RCC 7860 (cell line): Measurements from ENCODE around the gene ALX4.

ENCODE experiments used
- DNase-seq: peaks from one replicate; pipeline ENCODE4 v3.0.0-alpha.2; 2015; ENCODE audit warnings: low spot score
- FAIRE-seq: peaks from 2 replicates; lab custom pipeline; 2012; peaks lifted over from hg19 to GRCh38; lab: Jason Lieb, UNC

The ALX4 gene

GRCh38 chr11:44303401-44303938 is 6.5 kb downstream of the ALX4 start:
- DNase-seq: no peak
- FAIRE-seq: no peak

GRCh38 chr11:44301564-44302271 is 8.2 kb downstream of the ALX4 start:
- DNase-seq: peak; percentile 83
- peak; percentile 78 for FAIRE-seq

GRCh38 chr11:44300844-44301563 is 8.9 kb downstream of the ALX4 start:
- FAIRE-seq (peak; percentile 83), DNase-seq (peak; percentile 73)

- no peak for FAIRE-seq
- DNase-seq: no peak
Observed at GRCh38 chr11:44298862-44299261, 11.1 kb downstream of the ALX4 start.

GRCh38 chr11:44290208-44290607 is 19.7 kb downstream of the ALX4 start:
- DNase-seq: no peak

GRCh38 chr11:44288133-44288526 is 21.8 kb downstream of the ALX4 start:
- FAIRE-seq (no peak), DNase-seq (no peak)

More at GRCh38 chr11:44290208-44290607, 19.7 kb downstream of the ALX4 start:
- no peak for FAIRE-seq

GRCh38 chr11:44286911-44287310 is 23.0 kb downstream of the ALX4 start:
- DNase-seq: no peak
- FAIRE-seq: no peak

- peak; percentile 44 for DNase-seq
Observed at GRCh38 chr11:44286268-44286880, 23.6 kb downstream of the ALX4 start.

GRCh38 chr11:44285756-44286155 is 24.2 kb downstream of the ALX4 start:
- DNase-seq: no peak
- FAIRE-seq: no peak

More at GRCh38 chr11:44286268-44286880, 23.6 kb downstream of the ALX4 start:
- FAIRE-seq: no peak

- FAIRE-seq: no peak
- no peak for DNase-seq
Observed at GRCh38 chr11:44282620-44283019, 27.3 kb downstream of the ALX4 start.

GRCh38 chr11:44281151-44281550 is 28.8 kb downstream of the ALX4 start:
- no peak for DNase-seq
- no peak for FAIRE-seq

- FAIRE-seq: no peak
- no peak for DNase-seq
Observed at GRCh38 chr11:44280257-44280656, 29.7 kb downstream of the ALX4 start.

- DNase-seq (no peak), FAIRE-seq (no peak)
Observed at GRCh38 chr11:44279483-44279882, 30.5 kb downstream of the ALX4 start.

- FAIRE-seq (no peak), DNase-seq (no peak)
Observed at GRCh38 chr11:44277196-44278090, 32.5 kb downstream of the ALX4 start.

GRCh38 chr11:44275961-44276550 is 33.9 kb downstream of the ALX4 start:
- DNase-seq (no peak), FAIRE-seq (no peak)

GRCh38 chr11:44275241-44275640 is 34.7 kb downstream of the ALX4 start:
- FAIRE-seq (no peak), DNase-seq (no peak)

GRCh38 chr11:44274404-44274803 is 35.5 kb downstream of the ALX4 start:
- no peak for FAIRE-seq
- DNase-seq: no peak

- DNase-seq (no peak), FAIRE-seq (no peak)
Observed at GRCh38 chr11:44271286-44271685, 38.7 kb downstream of the ALX4 start.

GRCh38 chr11:44270403-44271273 is 39.3 kb downstream of the ALX4 start:
- FAIRE-seq (no peak), DNase-seq (no peak)
